Parathyroid adenoma (tissue), 2 donors: ENCODE measurements around the gene TMEM236.

Source experiments
- H2AFZ ChIP-seq: fragments of 300-600 bp; sonication (generic); one replicate; pipeline ENCODE4 v1.7.0; 2017; ENCODE audit warnings: antibody characterized with exemption, mild to moderate bottlenecking
- H3K27ac ChIP-seq: fragments of 300-600 bp; sonication (generic); one replicate; pipeline ENCODE4 v1.7.0; 2017
- H3K27me3 ChIP-seq: fragments of 300-600 bp; sonication (generic); one replicate; pipeline ENCODE4 v1.7.0; 2017; ENCODE audit warnings: low read length; ENCODE audit not compliant: control insufficient read depth, insufficient read depth
- H3K36me3 ChIP-seq: fragments of 300-600 bp; sonication (generic); one replicate; pipeline ENCODE4 v1.7.0; 2017; ENCODE audit warnings: low read length; ENCODE audit not compliant: control insufficient read depth, insufficient read depth
- H3K4me1 ChIP-seq: fragments of 300-600 bp; sonication (generic); one replicate; pipeline ENCODE4 v1.7.0; 2017; ENCODE audit warnings: control low read depth
- H3K4me2 ChIP-seq: fragments of 300-600 bp; sonication (generic); one replicate; pipeline ENCODE4 v1.7.0; 2017; ENCODE audit warnings: low read length
- H3K4me3 ChIP-seq: fragments of 300-600 bp; sonication (generic); one replicate; pipeline ENCODE4 v1.7.0; 2017; ENCODE audit warnings: low read depth, low read length
- H3K79me2 ChIP-seq: fragments of 300-600 bp; sonication (generic); one replicate; pipeline ENCODE4 v1.7.0; 2017; ENCODE audit warnings: control low read depth
- H3K9ac ChIP-seq: fragments of 300-600 bp; sonication (generic); one replicate; pipeline ENCODE4 v1.7.0; 2017; ENCODE audit warnings: mild to moderate bottlenecking
- H3K9me3 ChIP-seq: fragments of 300-600 bp; sonication (generic); one replicate; pipeline ENCODE4 v1.7.0; 2017; ENCODE audit warnings: low read length; ENCODE audit not compliant: control insufficient read depth
- TF ChIP-seq, protein P1 (sequence below): fragments of 300-600 bp; sonication (generic); IDR thresholded peaks from one replicate; pipeline ENCODE4 v1.7.0; 2017; ENCODE audit warnings: antibody characterized with exemption, mild to moderate bottlenecking
- donor health status: primary hyperparathyroidism.

Gene TMEM236

DNA sequence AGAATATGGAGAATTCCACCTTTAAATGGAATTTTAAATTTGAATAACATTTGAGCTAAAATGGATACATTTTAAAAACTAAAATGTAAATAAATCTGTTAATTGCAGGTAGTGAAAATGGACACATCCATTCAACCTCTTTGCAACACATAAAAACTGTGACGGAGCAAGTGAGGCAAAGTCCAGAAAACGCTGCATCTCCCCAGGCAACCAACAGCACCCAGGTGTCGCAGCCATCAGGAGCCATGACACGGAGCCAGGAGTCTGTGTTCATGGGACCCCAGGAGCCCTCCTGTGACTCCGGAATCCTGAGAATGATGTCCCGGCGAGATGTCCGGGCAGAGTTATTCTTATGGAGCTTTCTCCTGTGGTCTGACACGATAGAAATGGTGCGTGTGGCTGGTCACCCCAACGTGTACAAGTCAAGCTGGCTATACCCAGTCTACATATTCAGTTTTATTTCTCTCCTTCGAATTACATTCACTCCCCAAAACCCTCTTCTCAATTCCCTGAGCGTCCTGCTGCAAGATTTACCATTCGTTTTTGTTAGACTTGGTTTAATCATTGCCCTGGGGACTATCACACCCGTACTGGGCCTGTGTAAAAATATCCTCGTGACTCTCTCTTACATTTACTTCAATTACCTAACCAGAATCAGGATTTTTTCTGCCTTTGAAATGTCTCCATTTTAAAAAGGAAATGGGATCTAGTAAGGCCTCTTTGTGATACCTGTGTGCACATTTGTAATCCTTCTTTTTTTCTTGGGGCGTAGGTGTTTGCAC is 44.0 kb downstream of the TMEM236 start:
- TF ChIP-seq, protein P1, sequence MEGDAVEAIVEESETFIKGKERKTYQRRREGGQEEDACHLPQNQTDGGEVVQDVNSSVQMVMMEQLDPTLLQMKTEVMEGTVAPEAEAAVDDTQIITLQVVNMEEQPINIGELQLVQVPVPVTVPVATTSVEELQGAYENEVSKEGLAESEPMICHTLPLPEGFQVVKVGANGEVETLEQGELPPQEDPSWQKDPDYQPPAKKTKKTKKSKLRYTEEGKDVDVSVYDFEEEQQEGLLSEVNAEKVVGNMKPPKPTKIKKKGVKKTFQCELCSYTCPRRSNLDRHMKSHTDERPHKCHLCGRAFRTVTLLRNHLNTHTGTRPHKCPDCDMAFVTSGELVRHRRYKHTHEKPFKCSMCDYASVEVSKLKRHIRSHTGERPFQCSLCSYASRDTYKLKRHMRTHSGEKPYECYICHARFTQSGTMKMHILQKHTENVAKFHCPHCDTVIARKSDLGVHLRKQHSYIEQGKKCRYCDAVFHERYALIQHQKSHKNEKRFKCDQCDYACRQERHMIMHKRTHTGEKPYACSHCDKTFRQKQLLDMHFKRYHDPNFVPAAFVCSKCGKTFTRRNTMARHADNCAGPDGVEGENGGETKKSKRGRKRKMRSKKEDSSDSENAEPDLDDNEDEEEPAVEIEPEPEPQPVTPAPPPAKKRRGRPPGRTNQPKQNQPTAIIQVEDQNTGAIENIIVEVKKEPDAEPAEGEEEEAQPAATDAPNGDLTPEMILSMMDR: no peak
- no peaks in the 10 kb centered on the region for H3K36me3 ChIP-seq
- no peaks in the 10 kb centered on the region for H3K79me2 ChIP-seq
- H3K4me3 ChIP-seq: no peak overlapping the region
- H3K9ac ChIP-seq: no peak overlapping the region
- H3K4me1 ChIP-seq: no peaks in the 10 kb centered on the region
- H3K27me3 ChIP-seq: no peaks in the 10 kb centered on the region
- no peak overlapping the region for H3K27ac ChIP-seq
- H3K9me3 ChIP-seq: no peaks in the 10 kb centered on the region
- H2AFZ ChIP-seq: no peak overlapping the region
- no peak overlapping the region for H3K4me2 ChIP-seq

DNA sequence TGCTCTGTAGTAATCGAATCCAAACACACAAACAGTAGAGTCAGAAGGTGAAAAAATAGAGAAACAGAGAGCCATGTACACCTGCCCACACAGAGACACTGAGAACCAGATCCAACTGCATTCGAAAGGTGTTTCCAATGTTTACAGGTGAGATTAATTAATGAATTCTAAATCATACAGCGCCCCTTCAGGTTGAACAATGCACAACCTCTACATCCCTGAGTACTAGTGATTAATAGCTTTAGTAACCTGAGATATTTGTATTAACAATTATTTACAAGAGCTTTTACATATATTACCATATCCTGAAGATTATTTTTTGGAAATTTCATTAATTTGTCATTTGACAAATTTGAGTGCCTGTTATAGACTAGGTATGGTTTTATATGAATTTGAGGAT is 49.5 kb downstream of the TMEM236 start:
- H3K27me3 ChIP-seq: no peaks in the 10 kb centered on the region
- TF ChIP-seq, protein P1: no peak
- H3K9ac ChIP-seq: no peak overlapping the region
- H3K9me3 ChIP-seq: no peaks in the 10 kb centered on the region
- no peak overlapping the region for H2AFZ ChIP-seq
- H3K4me1 ChIP-seq: no peaks in the 10 kb centered on the region
- no peak overlapping the region for H3K27ac ChIP-seq
- H3K79me2 ChIP-seq: no peaks in the 10 kb centered on the region
- no peak overlapping the region for H3K4me3 ChIP-seq
- no peaks in the 10 kb centered on the region for H3K36me3 ChIP-seq
- no peak overlapping the region for H3K4me2 ChIP-seq

DNA sequence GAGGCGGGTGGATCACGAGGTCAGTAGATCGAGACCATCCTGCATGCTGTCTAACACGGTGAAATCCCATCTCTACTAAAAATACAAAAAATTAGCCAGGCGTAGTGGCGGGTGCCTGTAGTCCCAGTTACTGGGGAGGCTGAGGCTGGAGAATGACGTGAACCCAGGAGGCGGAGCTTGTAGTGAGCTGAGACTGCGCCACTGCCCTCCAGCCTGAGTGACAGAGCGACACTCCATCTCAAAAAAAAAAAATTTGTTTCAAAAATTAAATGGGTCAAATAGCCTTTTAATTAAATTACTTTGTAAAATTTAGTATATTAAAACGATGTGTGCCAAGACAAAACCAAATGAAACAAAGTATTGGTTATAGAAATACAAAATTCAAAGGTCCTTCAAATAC is 50.3 kb downstream of the TMEM236 start:
- Histone ChIP-seq H3K27ac (no peak overlapping the region), H3K36me3 (no peaks in the 10 kb centered on the region), H3K4me2 (no peak overlapping the region), H3K79me2 (no peaks in the 10 kb centered on the region), H3K9me3 (no peaks in the 10 kb centered on the region), H3K4me3 (no peak overlapping the region), H3K4me1 (no peaks in the 10 kb centered on the region), H2AFZ (no peak overlapping the region), H3K9ac (no peak overlapping the region), H3K27me3 (no peaks in the 10 kb centered on the region)
- TF ChIP-seq, protein P1: no peak

DNA sequence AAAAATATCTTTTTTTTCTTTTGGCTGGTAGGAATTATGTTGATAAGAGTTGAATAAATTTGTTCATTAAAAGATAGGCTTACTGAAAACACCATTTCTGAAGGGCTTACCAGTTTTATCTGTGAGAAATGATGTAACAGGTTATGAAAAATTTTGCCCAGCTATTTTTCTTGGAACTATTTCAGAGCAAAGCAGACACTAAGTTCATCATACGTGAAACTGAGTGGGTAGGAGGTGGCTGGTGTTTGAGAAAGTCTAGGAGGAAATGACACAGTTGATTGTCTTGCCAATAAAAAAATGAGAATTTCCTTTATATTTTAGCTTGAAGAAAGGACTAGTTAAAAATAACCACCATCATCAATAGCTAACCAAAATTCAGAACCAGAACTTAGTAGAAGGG is 51.0 kb downstream of the TMEM236 start:
- Histone ChIP-seq H3K36me3 (no peaks in the 10 kb centered on the region), H3K9ac (no peak overlapping the region), H3K4me3 (no peak overlapping the region), H2AFZ (no peak overlapping the region), H3K4me2 (no peak overlapping the region), H3K79me2 (no peaks in the 10 kb centered on the region), H3K27me3 (no peaks in the 10 kb centered on the region), H3K4me1 (no peaks in the 10 kb centered on the region), H3K9me3 (no peaks in the 10 kb centered on the region), H3K27ac (no peak overlapping the region)
- TF ChIP-seq, protein P1: no peak

DNA sequence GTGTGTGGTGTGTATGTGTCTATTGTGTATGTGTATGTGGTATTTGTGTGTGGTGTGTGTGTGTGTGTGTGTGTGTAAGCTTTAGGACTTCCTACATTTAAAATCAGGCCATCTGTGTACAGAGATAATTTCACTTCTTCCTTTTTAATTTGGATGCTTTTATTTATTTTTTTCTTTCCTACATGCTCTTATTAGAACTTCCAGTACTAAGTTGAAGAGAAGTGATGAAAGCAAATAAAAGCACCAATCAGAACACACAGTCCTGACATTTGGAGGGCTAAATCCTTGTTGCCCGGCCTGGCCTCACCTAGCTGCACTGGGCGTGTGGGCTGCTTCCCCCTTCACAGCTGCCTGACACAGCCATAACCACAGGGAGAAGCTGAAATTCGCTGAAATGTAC is 53.3 kb downstream of the TMEM236 start:
- no peaks in the 10 kb centered on the region for H3K79me2 ChIP-seq
- no peaks in the 10 kb centered on the region for H3K4me1 ChIP-seq
- H3K36me3 ChIP-seq: no peaks in the 10 kb centered on the region
- no peak overlapping the region for H3K4me3 ChIP-seq
- no peaks in the 10 kb centered on the region for H3K27me3 ChIP-seq
- H3K9me3 ChIP-seq: no peaks in the 10 kb centered on the region
- TF ChIP-seq, protein P1: no peak
- H3K27ac ChIP-seq: no peak overlapping the region
- H3K4me2 ChIP-seq: no peak overlapping the region
- H3K9ac ChIP-seq: no peak overlapping the region
- H2AFZ ChIP-seq: no peak overlapping the region
